GM12801 (cell line): Measurements from ENCODE around the gene MEG3.

ENCODE experiments used
- TF ChIP-seq, protein P1 (sequence below): IDR thresholded peaks from one replicate; pipeline ENCODE4 v1.5.1; 2011; ENCODE audit warnings: control low read depth; ENCODE audit not compliant: insufficient read length; ENCODE audit errors: extremely low read depth

MEG3 gene

GRCh38 chr14:100875126-100875525 is 49.2 kb downstream of the MEG3 start:
- TF ChIP-seq, protein P1, sequence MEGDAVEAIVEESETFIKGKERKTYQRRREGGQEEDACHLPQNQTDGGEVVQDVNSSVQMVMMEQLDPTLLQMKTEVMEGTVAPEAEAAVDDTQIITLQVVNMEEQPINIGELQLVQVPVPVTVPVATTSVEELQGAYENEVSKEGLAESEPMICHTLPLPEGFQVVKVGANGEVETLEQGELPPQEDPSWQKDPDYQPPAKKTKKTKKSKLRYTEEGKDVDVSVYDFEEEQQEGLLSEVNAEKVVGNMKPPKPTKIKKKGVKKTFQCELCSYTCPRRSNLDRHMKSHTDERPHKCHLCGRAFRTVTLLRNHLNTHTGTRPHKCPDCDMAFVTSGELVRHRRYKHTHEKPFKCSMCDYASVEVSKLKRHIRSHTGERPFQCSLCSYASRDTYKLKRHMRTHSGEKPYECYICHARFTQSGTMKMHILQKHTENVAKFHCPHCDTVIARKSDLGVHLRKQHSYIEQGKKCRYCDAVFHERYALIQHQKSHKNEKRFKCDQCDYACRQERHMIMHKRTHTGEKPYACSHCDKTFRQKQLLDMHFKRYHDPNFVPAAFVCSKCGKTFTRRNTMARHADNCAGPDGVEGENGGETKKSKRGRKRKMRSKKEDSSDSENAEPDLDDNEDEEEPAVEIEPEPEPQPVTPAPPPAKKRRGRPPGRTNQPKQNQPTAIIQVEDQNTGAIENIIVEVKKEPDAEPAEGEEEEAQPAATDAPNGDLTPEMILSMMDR = no peak

GRCh38 chr14:100875861-100876590 is 50.1 kb downstream of the MEG3 start:
- TF ChIP-seq, protein P1 = no peak

DNA sequence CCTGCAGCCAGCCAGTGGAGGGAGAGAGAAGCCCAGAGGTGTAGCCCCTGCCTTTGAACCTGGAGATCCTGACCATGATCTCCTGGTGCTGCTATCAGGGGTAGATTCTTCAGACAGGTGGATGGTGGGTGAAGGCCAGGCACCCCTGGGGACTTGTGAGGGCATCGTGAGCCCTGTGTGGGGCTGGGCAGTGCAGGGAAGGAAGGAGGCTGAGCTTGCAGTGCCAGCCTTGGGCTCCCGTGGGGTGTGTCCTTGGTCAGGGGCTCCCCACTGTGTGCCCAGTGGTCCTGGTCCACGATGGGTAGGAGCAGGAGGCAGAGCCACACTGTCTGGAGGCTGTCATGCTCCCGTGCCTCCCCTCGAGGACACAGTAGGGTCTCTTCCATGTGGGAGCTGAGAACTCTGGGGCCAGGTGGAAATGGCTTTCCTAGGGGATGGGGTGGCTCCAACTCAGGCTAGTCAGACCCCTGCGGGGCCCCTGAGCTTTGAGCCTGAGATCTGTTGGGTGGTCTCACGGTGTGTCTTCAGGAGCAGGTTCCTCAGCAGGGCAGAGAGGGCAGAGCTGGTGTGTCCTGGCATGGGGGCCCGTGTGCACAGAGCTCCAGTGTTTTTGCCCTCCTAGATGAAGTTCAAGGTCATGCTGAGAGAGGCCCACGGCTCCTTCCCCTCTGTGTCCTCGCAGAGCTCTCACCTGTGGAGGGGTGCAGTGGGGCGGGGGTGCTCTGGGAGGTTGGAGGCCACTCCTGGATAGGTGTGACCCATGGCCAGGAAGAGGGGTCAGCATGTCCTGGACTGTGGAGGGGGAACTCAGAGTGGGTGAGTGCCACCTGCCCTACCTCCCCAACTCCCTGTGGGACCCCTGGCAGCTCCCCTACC is 52.6 kb downstream of the MEG3 start:
- TF ChIP-seq, protein P1 = no peak

DNA sequence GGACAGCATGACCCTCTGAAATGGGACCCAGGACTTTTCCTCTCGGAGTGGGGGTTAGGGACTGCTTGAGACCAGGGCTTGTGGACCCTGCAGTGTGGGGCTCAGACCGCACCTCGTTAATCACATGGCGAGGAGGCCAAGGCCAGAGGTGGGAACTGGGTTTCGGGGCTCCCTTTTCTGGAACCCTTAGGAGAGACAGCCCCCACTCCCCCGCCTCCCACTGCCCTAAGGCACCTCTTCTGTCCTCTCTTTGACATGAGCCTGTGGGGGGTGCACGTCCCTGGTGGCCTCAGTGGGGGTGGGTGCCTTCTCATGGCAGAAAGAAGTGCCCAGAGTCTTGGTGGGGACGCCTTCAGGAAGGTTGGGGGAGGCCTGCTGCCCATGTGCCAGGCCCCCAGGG is 53.3 kb downstream of the MEG3 start:
- TF ChIP-seq, protein P1 = no peak

- TF ChIP-seq, protein P1 = no peak
Measured at GRCh38 chr14:100879782-100880181, 53.9 kb downstream of the MEG3 start.

- TF ChIP-seq, protein P1 = no peak
Measured at GRCh38 chr14:100880271-100881101, 54.6 kb downstream of the MEG3 start.
